ENCODE data around the gene TTC6.

- TF ChIP-seq CTCF (IDR thresholded peaks at IDR 0.05; ENCODE audit: extremely low read depth in 1 of 2, insufficient read depth in 1 of 2, low read depth in 1 of 2, low read length in 2 of 2) (no peak), POLR2A (IDR thresholded peaks at IDR 0.05; ENCODE audit: low read depth, low read length) (no peak), POLR2AphosphoS5 (IDR thresholded peaks at IDR 0.05; ENCODE audit: insufficient read depth, low read depth, low read length) (no peak), EZH2 (IDR thresholded peaks at IDR 0.05; ENCODE audit: borderline replicate concordance, low read depth, low read length, severe bottlenecking) (peak; percentile 96), MAX (IDR thresholded peaks at IDR 0.05; ENCODE audit: insufficient read depth, insufficient read length) (no peak), FOS (IDR thresholded peaks at IDR 0.05; ENCODE audit: borderline replicate concordance, insufficient read depth, low read length) (no peak), MYC (IDR thresholded peaks at IDR 0.05; ENCODE audit: low read depth, low read length) (no peak), GATA2 (IDR thresholded peaks at IDR 0.05; ENCODE audit: insufficient read depth, insufficient read length, low read depth, low read length) (no peak)
Observed at GRCh38 chr14:37591941-37592481, 3.4 kb upstream of the TTC6 start.
